ENCODE results near the gene ADORA3. TPM values are rescaled to one million over a fixed set of nuclear protein-coding genes. Genes with fewer than 3 reads are reported as not detected.

The ADORA3 gene
- total and polyA plus RNA-seq, 4 donors, result 3.4 to 13.4 (median 7.4) TPM

- WGBS, 2 donors, result 81 to 87% methylated on average over 3 of the region's 3 CpGs
- ATAC-seq (ENCODE audit: low FRiP score) (no peak), DNase-seq (no peak)
- no peak overlapping the region for H3K27ac ChIP-seq (ENCODE audit: low read depth in 1 of 2, low read length in 2 of 2)
- no peaks in the 10 kb centered on the region for H3K9me3 ChIP-seq (ENCODE audit: control insufficient read depth, low read length)
- intact Hi-C loops (cut with DNase I), result no loop called here
- no peak overlapping the region for H3K4me3 ChIP-seq (ENCODE audit: low read length in 2 of 2)
- no peaks in the 10 kb centered on the region for H3K27me3 ChIP-seq (ENCODE audit: control insufficient read depth in 1 of 2, insufficient read depth in 2 of 2, low read length in 1 of 2)
- peaks cover 0 to 3% of the 10 kb centered on the region in 2 donors for H3K36me3 ChIP-seq (ENCODE audit: control insufficient read depth in 1 of 2, insufficient read depth in 2 of 2, low read length in 1 of 2)
- H3K4me1 ChIP-seq (ENCODE audit: control insufficient read depth in 1 of 2, insufficient read depth in 2 of 2, low read length in 2 of 2), result peaks cover 0 to 8% of the 10 kb centered on the region in 2 donors
These were observed 50.9 kb downstream of the ADORA3 start for GRCh38 chr1:111452581-111452980.

- intact Hi-C loops (cut with DNase I), result no loop called here
- WGBS, 2 donors, result 49 to 50% methylated on average over 3 of the region's 3 CpGs
- H3K27ac ChIP-seq (ENCODE audit: low read depth in 1 of 2, low read length in 2 of 2), result no peak overlapping the region
- H3K4me1 ChIP-seq (ENCODE audit: control insufficient read depth in 1 of 2, insufficient read depth in 2 of 2, low read length in 2 of 2), result peaks cover 0 to 8% of the 10 kb centered on the region in 2 donors
- H3K9me3 ChIP-seq (ENCODE audit: control insufficient read depth, low read length), result no peaks in the 10 kb centered on the region
- ATAC-seq (ENCODE audit: low FRiP score) (no peak), DNase-seq (no peak)
- H3K27me3 ChIP-seq (ENCODE audit: control insufficient read depth in 1 of 2, insufficient read depth in 2 of 2, low read length in 1 of 2), result no peaks in the 10 kb centered on the region
- peaks cover 0 to 2% of the 10 kb centered on the region in 2 donors for H3K36me3 ChIP-seq (ENCODE audit: control insufficient read depth in 1 of 2, insufficient read depth in 2 of 2, low read length in 1 of 2)
- peak overlapping the region; percentile 59 to 99 for H3K4me3 ChIP-seq (ENCODE audit: low read length in 2 of 2)
These were observed 53.2 kb downstream of the ADORA3 start for GRCh38 chr1:111450185-111450584.

GRCh38 chr1:111449703-111450017 is 53.8 kb downstream of the ADORA3 start:
- H3K36me3 ChIP-seq (ENCODE audit: control insufficient read depth in 1 of 2, insufficient read depth in 2 of 2, low read length in 1 of 2), result peaks cover 0 to 2% of the 10 kb centered on the region in 2 donors
- ATAC-seq (ENCODE audit: low FRiP score), result no peak
- WGBS, 2 donors, result 0 to 1% methylated on average over 8 of the region's 8 CpGs
- H3K9me3 ChIP-seq (ENCODE audit: control insufficient read depth, low read length), result no peaks in the 10 kb centered on the region
- DNase-seq, result no peak
- peaks cover 0 to 8% of the 10 kb centered on the region in 2 donors for H3K4me1 ChIP-seq (ENCODE audit: control insufficient read depth in 1 of 2, insufficient read depth in 2 of 2, low read length in 2 of 2)
- intact Hi-C loops (cut with DNase I), result no loop called here
- no peaks in the 10 kb centered on the region for H3K27me3 ChIP-seq (ENCODE audit: control insufficient read depth in 1 of 2, insufficient read depth in 2 of 2, low read length in 1 of 2)
- H3K27ac ChIP-seq (ENCODE audit: low read depth in 1 of 2, low read length in 2 of 2), result peak overlapping the region in 1 of 2 donors; percentile 61
- peak overlapping the region; percentile 59 to 99 for H3K4me3 ChIP-seq (ENCODE audit: low read length in 2 of 2)

Other genes starting within 250 kb of the ADORA3 start
- gene CHIA, start 212.8 kb downstream of the ADORA3 start, total RNA-seq, result not detected
- gene CHIA, start 212.8 kb downstream of the ADORA3 start, polyA plus RNA-seq, result under 1 TPM in 1 of 2 donors, not detected in 1; 0.28 TPM
- 1 to 10 TPM; 2.0 to 7.3 TPM for gene OVGP1, start 75.9 kb downstream of the ADORA3 start, total RNA-seq
- 1 to 10 TPM in 1 of 2 donors, under 1 TPM in 1; 0.25 to 3.9 TPM for gene OVGP1, start 75.9 kb downstream of the ADORA3 start, polyA plus RNA-seq
- gene WDR77, start 54.4 kb downstream of the ADORA3 start, total RNA-seq, result 10 to 100 TPM; 17.1 to 17.4 TPM
- 10 to 100 TPM; 14.5 to 20.1 TPM for gene WDR77, start 54.4 kb downstream of the ADORA3 start, polyA plus RNA-seq
- 100 to 1,000 TPM; 110 TPM for gene ATP5PB, start 54.2 kb downstream of the ADORA3 start, total RNA-seq
- gene ATP5PB, start 54.2 kb downstream of the ADORA3 start, polyA plus RNA-seq, result 100 to 1,000 TPM; 140 to 219 TPM
- gene C1orf162, start 29.6 kb downstream of the ADORA3 start, total RNA-seq, result 10 to 100 TPM; 19.1 to 53.6 TPM
- 10 to 100 TPM; 20.5 to 51.5 TPM for gene C1orf162, start 29.6 kb downstream of the ADORA3 start, polyA plus RNA-seq
- gene TMIGD3, start within 50 bp of the ADORA3 start, total RNA-seq, result 1 to 10 TPM; 4.0 to 6.0 TPM
- 1 to 10 TPM; 1.3 to 7.3 TPM for gene TMIGD3, start within 50 bp of the ADORA3 start, polyA plus RNA-seq
- 100 to 1,000 TPM; 125 to 174 TPM for gene RAP1A, start 116.2 kb upstream of the ADORA3 start, total RNA-seq
- 100 to 1,000 TPM; 108 to 318 TPM for gene RAP1A, start 116.2 kb upstream of the ADORA3 start, polyA plus RNA-seq
- 10 to 100 TPM; 11.7 to 14.8 TPM for gene INKA2, start 235.8 kb upstream of the ADORA3 start, total RNA-seq
- 1 to 10 TPM in 1 of 2 donors, not detected in 1; 1.3 TPM for gene INKA2, start 235.8 kb upstream of the ADORA3 start, polyA plus RNA-seq

All from aorta (tissue), 5 donors.